ENCODE results near the gene TRMT11. TPM values are rescaled to one million over a fixed set of nuclear protein-coding genes. Genes with fewer than 3 reads are reported as not detected.

The TRMT11 gene
- total and polyA plus RNA-seq, 2 of the 8 experiments (the other 6 are each of a cell fraction or from before 2014, with no cell fraction given) = 19.7 to 32.4 TPM

DNA sequence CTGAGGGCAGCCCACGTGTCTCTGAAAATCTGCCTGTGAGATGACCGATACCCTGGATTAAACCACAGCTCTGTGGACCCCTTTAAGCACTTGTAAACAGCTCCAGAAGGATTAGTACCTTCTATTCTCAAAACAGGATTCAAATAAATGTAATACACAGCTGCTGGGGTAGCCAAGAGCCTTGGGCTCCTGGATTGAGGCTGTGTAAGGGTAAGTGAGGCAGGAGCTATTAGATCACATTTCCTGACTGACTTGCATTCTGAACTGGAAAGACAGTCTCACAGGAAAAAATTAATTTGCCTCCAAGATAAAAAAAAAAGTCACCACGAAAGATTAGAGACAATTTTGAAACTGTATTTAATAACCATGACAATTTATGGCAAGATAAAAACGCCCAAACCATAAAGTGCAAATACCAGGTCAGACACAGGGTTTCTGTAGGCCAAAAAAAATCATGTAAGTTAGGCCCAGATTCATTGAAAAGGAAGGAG, 78.0 kb downstream of the TRMT11 start:
- Histone ChIP-seq H3K14ac (ENCODE audit: insufficient read length) (no peak overlapping the region), H2BK20ac (ENCODE audit: low read length) (no peak overlapping the region), H2BK5ac (ENCODE audit: low read depth, low read length) (no peak overlapping the region), H3K4ac (replicated peaks; ENCODE audit: insufficient read length, low read depth, low read length) (no peak overlapping the region), H3K79me2 (ENCODE audit: control insufficient read depth in 1 of 2, insufficient read depth in 2 of 2, low read length in 2 of 2) (no peaks in the 10 kb centered on the region), H3K79me1 (ENCODE audit: low read depth, low read length) (no peaks in the 10 kb centered on the region), H4K20me1 (replicated peaks in 1 of 2; ENCODE audit: control insufficient read depth in 1 of 2, insufficient read depth in 2 of 2, low read length in 2 of 2) (no peaks in the 10 kb centered on the region), H4K8ac (ENCODE audit: extremely low read depth, insufficient read depth, low read length) (no peak overlapping the region), H3K18ac (ENCODE audit: extremely low read depth, low read length) (no peak overlapping the region), H3K27ac (ENCODE audit: low read depth, low read length) (no peak overlapping the region), H3K56ac (replicated peaks; ENCODE audit: insufficient read length, low read depth, low read length) (no peak overlapping the region), H3K4me2 (ENCODE audit: insufficient read depth in 1 of 2, low read depth in 2 of 2, low read length in 2 of 2) (no peak overlapping the region), H3K23me2 (ENCODE audit: low read depth, low read length) (no peaks in the 10 kb centered on the region), H2BK120ac (replicated peaks; ENCODE audit: low read depth, low read length) (no peak overlapping the region), H3K9me3 (ENCODE audit: insufficient read depth in 2 of 2, low read depth in 1 of 2, low read length in 1 of 2) (no peaks in the 10 kb centered on the region), H3K4me1 (replicated peaks in 1 of 4; ENCODE audit: control insufficient read depth in 3 of 4, insufficient read depth in 4 of 4, low read length in 3 of 4) (no peaks in the 10 kb centered on the region), H3K23ac (ENCODE audit: insufficient read length) (no peak overlapping the region), H2AFZ (ENCODE audit: low read length) (no peak overlapping the region), H3K9ac (replicated peaks in 1 of 4; ENCODE audit: extremely low read depth in 1 of 4, low read depth in 3 of 4, low read length in 3 of 4) (no peak overlapping the region), H2AK5ac (ENCODE audit: low read depth, low read length) (no peak overlapping the region), H3K27me3 (replicated peaks in 1 of 4; ENCODE audit: control insufficient read depth in 3 of 4, extremely low read depth in 1 of 4, insufficient read depth in 3 of 4, low read length in 3 of 4) (no peaks in the 10 kb centered on the region), H4K91ac (replicated peaks; ENCODE audit: insufficient read length, low read length) (no peak overlapping the region), H2BK12ac (ENCODE audit: low read depth, low read length) (no peak overlapping the region), H3K4me3 (ENCODE audit: extremely low read depth in 1 of 4, insufficient read depth in 2 of 4, low read depth in 3 of 4, low read length in 4 of 4) (no peak overlapping the region), H4K5ac (ENCODE audit: insufficient read length, low read depth, low read length) (no peak overlapping the region), H2BK15ac (ENCODE audit: low read length) (no peak overlapping the region), H3K36me3 (ENCODE audit: control insufficient read depth in 2 of 4, insufficient read depth in 4 of 4, low read length in 3 of 4) (peaks cover 0 to 3% (median 0%) of the 10 kb centered on the region in 4 experiments; a peak in 3 of 8 replicates)
- ChIA-PET CTCF (ENCODE audit: partially characterized antibody) (interaction anchor here (0.6 to 1.5 kb wide), 9 partner anchors 8 to 1126 kb away, joined by 3 to 4 read pairs (median 3); no protein-coding TSS in a partner anchor), POLR2A (ENCODE audit: partially characterized antibody) (interaction anchor here (1.1 to 2.3 kb wide), 3 partner anchors 10 to 78 kb away, joined by 3 to 7 read pairs (median 5); partner anchors contain the start of gene TRMT11)
- FAIRE-seq (no peak), DNase-seq (ENCODE audit: low read depth in 1 of 2, low spot score in 2 of 2) (no peak)
- WGBS, 2 experiments (ENCODE audit: extremely low coverage in 1 of 2, insufficient coverage in 1 of 2, insufficient read length in 1 of 2, insufficient replicate concordance in 2 of 2, low coverage in 1 of 2, low lambda C conversion rate in 2 of 2, missing lambda C conversion rate in 1 of 2) = 92% methylated on average over 4 of the region's 4 CpGs; no CpG with 5 or more reads in 1 of the 2 experiments
- TF ChIP-seq CTBP2 (IDR thresholded peaks at IDR 0.05; ENCODE audit: borderline replicate concordance, insufficient read depth, insufficient read length, low read length) (no peak), TAF7 (optimal IDR thresholded peaks at IDR 0.05; ENCODE audit: borderline replicate concordance, low read depth, low read length) (no peak), CBX5 (IDR thresholded peaks at IDR 0.05; ENCODE audit: low read depth, low read length) (no peak), RAD21 (IDR thresholded peaks at IDR 0.05 in 1 of 2, conservative IDR thresholded peaks at IDR 0.05 in 1 of 2; ENCODE audit: low read depth in 2 of 2, low read length in 2 of 2) (no peak), EP300 (IDR thresholded peaks at IDR 0.05; ENCODE audit: borderline replicate concordance in 1 of 2, low read depth in 2 of 2, low read length in 2 of 2) (no peak), KDM4A (IDR thresholded peaks at IDR 0.05; ENCODE audit: low read depth, low read length, severe bottlenecking) (no peak), RBBP5 (IDR thresholded peaks at IDR 0.05; ENCODE audit: borderline replicate concordance, low read depth, low read length) (no peak), ASH2L (IDR thresholded peaks at IDR 0.05; ENCODE audit: low read length) (no peak), EGR1 (IDR thresholded peaks at IDR 0.05; ENCODE audit: borderline replicate concordance, low read depth, low read length) (no peak), SP1 (IDR thresholded peaks at IDR 0.05; ENCODE audit: low read depth, low read length) (no peak), CEBPB (IDR thresholded peaks at IDR 0.05; ENCODE audit: low read depth, low read length) (no peak)
- TF ChIP-seq, protein P1, sequence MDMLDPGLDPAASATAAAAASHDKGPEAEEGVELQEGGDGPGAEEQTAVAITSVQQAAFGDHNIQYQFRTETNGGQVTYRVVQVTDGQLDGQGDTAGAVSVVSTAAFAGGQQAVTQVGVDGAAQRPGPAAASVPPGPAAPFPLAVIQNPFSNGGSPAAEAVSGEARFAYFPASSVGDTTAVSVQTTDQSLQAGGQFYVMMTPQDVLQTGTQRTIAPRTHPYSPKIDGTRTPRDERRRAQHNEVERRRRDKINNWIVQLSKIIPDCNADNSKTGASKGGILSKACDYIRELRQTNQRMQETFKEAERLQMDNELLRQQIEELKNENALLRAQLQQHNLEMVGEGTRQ (IDR thresholded peaks at IDR 0.05; ENCODE audit: low read length) = no peak
